ENCODE results near the gene FAM193A.

FAM193A gene

DNA sequence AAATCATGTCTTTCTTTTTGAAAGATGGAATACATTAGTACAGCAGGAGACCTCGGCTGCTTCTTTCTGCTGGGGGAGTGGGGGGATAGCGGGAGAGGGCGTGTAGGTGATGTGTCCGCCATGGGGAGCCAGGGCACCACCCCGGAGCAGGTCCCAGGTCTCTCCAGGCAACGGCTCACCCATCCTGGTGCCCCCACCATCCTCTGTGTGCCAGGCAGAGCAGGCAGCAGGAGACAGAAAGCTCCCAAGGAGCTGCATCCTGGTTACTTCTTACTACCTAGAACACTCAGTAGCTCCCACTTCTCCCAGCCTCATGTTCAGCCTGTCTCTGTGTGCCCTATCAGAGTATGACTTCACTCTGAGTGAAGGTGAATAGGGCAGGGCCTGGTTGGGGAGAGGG, 196.1 kb downstream of the FAM193A start:
- Histone ChIP-seq H3K4me3 (ENCODE audit: low read length) (no peak overlapping the region), H3K4me2 (ENCODE audit: low read length) (no peak overlapping the region), H2AFZ (ENCODE audit: low read depth, low read length) (no peak overlapping the region), H3K36me3 (replicated peaks; ENCODE audit: low read depth, low read length) (peaks cover 43% of the 10 kb centered on the region), H3K79me2 (ENCODE audit: low read length) (no peaks in the 10 kb centered on the region), H3K27me3 (ENCODE audit: low read depth, low read length) (no peaks in the 10 kb centered on the region), H4K20me1 (ENCODE audit: insufficient read depth, low read length) (peaks cover 20% of the 10 kb centered on the region), H3K9ac (ENCODE audit: low read length) (no peak overlapping the region), H3K9me3 (ENCODE audit: insufficient read depth, low read length) (peaks cover 6% of the 10 kb centered on the region; the same call in 1 of the 2 replicates), H3K27ac (ENCODE audit: low read length) (no peak overlapping the region), H3K4me1 (ENCODE audit: low read length) (peaks cover 17% of the 10 kb centered on the region)
- TF ChIP-seq, protein P1, sequence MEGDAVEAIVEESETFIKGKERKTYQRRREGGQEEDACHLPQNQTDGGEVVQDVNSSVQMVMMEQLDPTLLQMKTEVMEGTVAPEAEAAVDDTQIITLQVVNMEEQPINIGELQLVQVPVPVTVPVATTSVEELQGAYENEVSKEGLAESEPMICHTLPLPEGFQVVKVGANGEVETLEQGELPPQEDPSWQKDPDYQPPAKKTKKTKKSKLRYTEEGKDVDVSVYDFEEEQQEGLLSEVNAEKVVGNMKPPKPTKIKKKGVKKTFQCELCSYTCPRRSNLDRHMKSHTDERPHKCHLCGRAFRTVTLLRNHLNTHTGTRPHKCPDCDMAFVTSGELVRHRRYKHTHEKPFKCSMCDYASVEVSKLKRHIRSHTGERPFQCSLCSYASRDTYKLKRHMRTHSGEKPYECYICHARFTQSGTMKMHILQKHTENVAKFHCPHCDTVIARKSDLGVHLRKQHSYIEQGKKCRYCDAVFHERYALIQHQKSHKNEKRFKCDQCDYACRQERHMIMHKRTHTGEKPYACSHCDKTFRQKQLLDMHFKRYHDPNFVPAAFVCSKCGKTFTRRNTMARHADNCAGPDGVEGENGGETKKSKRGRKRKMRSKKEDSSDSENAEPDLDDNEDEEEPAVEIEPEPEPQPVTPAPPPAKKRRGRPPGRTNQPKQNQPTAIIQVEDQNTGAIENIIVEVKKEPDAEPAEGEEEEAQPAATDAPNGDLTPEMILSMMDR (IDR thresholded peaks at IDR 0.05; ENCODE audit: low read depth, low read length) = no peak
- TF ChIP-seq EZH2phosphoT487 (IDR thresholded peaks at IDR 0.05; ENCODE audit: low read depth) = no peak

DNA sequence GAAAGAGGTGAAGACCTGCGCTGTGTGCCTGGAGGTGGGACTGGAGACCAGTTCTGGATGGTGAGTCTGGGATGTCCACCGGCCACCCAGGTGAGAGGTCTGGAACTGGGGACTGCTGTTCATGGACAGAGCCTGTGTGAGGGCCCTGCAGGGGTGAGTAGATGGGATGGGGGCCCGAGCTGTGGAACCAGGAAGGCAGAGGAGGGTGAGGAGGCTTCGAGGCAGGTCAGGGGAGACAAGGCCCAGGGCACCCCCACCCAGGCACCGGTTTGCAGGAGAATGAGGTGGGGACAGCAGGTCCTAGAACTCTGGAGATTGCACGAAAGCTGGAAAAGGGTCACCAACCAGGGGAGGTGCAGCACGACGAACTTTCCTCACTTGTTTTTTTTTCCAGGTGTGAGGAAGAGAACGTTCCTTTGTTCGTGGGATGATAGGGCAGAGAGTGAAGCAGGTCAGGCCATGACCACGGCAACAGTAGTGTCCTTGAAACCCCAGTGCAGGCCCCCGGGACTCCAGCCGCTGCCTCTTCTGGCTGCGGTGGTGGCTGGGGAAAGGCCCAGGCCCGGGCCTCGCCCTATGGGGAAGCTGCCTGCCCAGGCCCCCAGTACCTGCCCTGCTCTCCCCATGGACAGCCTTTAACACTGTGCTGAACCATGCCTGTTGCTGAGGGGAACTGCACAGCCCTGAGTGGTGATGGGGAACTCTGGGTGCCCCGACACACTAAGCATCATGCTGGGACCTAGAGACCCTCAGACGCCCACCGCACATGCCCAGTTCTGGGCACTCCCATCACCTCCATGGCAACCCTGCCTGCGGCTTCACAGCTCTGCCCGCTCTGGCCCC, 196.8 kb downstream of the FAM193A start:
- H3K9me3 ChIP-seq (ENCODE audit: insufficient read depth, low read length) = peaks cover 6% of the 10 kb centered on the region; the same call in 1 of the 2 replicates
- H3K4me2 ChIP-seq (ENCODE audit: low read length) = no peak overlapping the region
- peaks cover 17% of the 10 kb centered on the region for H3K4me1 ChIP-seq (ENCODE audit: low read length)
- H3K36me3 ChIP-seq (replicated peaks; ENCODE audit: low read depth, low read length) = peaks cover 43% of the 10 kb centered on the region
- TF ChIP-seq EZH2phosphoT487 (IDR thresholded peaks at IDR 0.05; ENCODE audit: low read depth) = no peak
- TF ChIP-seq, protein P1 (IDR thresholded peaks at IDR 0.05; ENCODE audit: low read depth, low read length) = no peak
- no peaks in the 10 kb centered on the region for H3K27me3 ChIP-seq (ENCODE audit: low read depth, low read length)
- H3K4me3 ChIP-seq (ENCODE audit: low read length) = no peak overlapping the region
- peaks cover 20% of the 10 kb centered on the region for H4K20me1 ChIP-seq (ENCODE audit: insufficient read depth, low read length)
- H3K9ac ChIP-seq (ENCODE audit: low read length) = no peak overlapping the region
- H3K79me2 ChIP-seq (ENCODE audit: low read length) = no peaks in the 10 kb centered on the region
- no peak overlapping the region for H3K27ac ChIP-seq (ENCODE audit: low read length)
- H2AFZ ChIP-seq (ENCODE audit: low read depth, low read length) = no peak overlapping the region

DNA sequence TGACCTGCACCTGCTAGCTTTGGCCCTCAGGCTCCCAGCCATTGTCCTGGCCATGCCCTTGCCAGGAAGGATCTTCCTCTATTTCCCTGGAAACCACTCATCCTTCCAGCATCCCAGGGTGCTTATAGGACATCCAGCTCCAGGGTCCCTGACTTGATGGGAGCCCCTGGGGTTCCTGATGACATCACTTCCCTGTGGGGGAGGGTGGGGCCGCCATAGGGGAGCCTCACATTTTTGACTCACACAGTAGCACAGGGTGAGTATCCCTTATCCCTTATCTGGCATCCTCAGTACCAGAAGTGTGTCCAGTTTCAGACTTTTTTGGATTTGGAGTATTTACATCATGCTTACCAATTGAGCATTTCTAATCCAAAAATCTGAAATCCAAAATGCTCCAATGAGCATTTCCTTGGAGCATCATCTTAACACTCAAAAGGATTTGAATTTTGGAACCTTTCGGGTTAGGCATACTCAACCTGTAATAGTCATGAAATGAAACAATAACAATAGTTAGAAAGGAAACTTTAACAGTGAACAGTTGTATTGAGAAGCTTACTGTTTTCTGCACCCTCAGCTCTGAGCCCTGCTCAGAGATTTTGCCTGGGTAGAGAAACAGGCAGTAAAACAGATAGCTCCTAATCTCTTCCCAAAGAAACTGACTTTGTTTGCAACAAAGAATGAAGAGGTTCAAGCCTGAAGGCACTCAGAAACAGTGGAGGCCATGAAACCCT, 197.6 kb downstream of the FAM193A start:
- Histone ChIP-seq H3K79me2 (ENCODE audit: low read length) (no peaks in the 10 kb centered on the region), H3K36me3 (replicated peaks; ENCODE audit: low read depth, low read length) (peaks cover 43% of the 10 kb centered on the region), H3K4me3 (ENCODE audit: low read length) (no peak overlapping the region), H2AFZ (ENCODE audit: low read depth, low read length) (no peak overlapping the region), H3K9me3 (ENCODE audit: insufficient read depth, low read length) (peaks cover 6% of the 10 kb centered on the region; the same call in 1 of the 2 replicates), H3K27ac (ENCODE audit: low read length) (no peak overlapping the region), H3K4me1 (ENCODE audit: low read length) (peaks cover 17% of the 10 kb centered on the region), H4K20me1 (ENCODE audit: insufficient read depth, low read length) (peaks cover 20% of the 10 kb centered on the region), H3K4me2 (ENCODE audit: low read length) (peak overlapping the region; percentile 25; the same call in 1 of the 2 replicates), H3K27me3 (ENCODE audit: low read depth, low read length) (no peaks in the 10 kb centered on the region), H3K9ac (ENCODE audit: low read length) (no peak overlapping the region)
- TF ChIP-seq EZH2phosphoT487 (IDR thresholded peaks at IDR 0.05; ENCODE audit: low read depth) = no peak
- TF ChIP-seq, protein P1 (IDR thresholded peaks at IDR 0.05; ENCODE audit: low read depth, low read length) = no peak

DNA sequence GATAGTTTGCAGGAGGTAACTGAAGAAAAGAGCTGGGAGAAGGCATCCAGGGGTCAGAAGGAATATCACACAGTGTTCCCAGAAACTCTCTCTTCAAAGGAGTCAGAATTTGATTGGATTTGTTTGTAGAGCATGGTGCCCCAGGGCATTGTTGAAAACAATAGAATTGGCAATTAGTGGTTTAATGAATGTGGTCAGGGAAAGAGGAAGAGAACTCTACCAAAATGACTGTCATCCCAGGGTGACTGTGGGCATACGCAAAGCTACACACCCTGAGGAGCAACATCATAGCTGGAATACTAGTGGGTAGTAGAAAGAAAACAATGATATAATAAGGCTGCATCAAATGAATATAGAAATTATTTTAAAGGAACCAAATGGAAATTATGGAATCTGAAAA, 198.2 kb downstream of the FAM193A start:
- Histone ChIP-seq H3K36me3 (replicated peaks; ENCODE audit: low read depth, low read length) (peaks cover 38% of the 10 kb centered on the region), H3K27ac (ENCODE audit: low read length) (no peak overlapping the region), H2AFZ (ENCODE audit: low read depth, low read length) (no peak overlapping the region), H3K4me3 (ENCODE audit: low read length) (no peak overlapping the region), H3K79me2 (ENCODE audit: low read length) (no peaks in the 10 kb centered on the region), H3K27me3 (ENCODE audit: low read depth, low read length) (no peaks in the 10 kb centered on the region), H3K4me2 (ENCODE audit: low read length) (peak overlapping the region; percentile 25; the same call in 1 of the 2 replicates), H3K4me1 (ENCODE audit: low read length) (peaks cover 17% of the 10 kb centered on the region), H3K9ac (ENCODE audit: low read length) (no peak overlapping the region), H3K9me3 (ENCODE audit: insufficient read depth, low read length) (peaks cover 6% of the 10 kb centered on the region; the same call in 1 of the 2 replicates), H4K20me1 (ENCODE audit: insufficient read depth, low read length) (peaks cover 20% of the 10 kb centered on the region)
- no peak for TF ChIP-seq EZH2phosphoT487 (IDR thresholded peaks at IDR 0.05; ENCODE audit: low read depth)
- TF ChIP-seq, protein P1 (IDR thresholded peaks at IDR 0.05; ENCODE audit: low read depth, low read length) = no peak

Data from OCI-LY3 (cell line).